ENCODE results near the gene RTRAF.

DNA sequence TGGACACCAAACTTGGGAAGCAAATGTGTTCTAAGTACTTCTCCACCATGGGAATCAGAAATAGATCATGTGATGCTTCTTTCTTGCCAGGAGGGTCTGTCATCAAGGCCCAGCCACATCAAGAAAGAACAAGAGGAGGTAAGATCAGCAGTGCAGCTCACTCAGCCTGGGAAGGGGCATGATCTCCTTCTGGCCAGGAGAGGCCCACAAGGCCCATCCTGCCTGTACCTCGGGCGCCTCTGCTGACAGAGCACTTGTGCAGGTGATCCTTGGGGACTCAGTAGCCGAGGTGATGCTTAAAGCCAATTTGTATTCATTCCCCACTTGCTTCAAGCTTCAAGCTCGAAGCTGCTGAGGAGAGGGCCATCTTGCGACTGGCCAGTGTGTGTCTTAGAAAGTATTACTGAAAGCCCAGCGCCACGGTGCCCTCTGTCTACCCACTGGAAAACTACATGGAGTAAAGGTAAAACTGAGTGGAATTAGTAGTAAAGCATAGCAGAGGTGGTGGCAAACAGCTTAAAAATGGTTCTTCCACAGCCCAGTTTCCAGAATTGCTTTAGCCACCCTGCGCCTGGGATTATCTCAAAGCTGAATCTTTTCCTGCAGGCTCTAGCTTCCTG lies 26.2 kb downstream of the RTRAF start:
- TF ChIP-seq, protein P1, sequence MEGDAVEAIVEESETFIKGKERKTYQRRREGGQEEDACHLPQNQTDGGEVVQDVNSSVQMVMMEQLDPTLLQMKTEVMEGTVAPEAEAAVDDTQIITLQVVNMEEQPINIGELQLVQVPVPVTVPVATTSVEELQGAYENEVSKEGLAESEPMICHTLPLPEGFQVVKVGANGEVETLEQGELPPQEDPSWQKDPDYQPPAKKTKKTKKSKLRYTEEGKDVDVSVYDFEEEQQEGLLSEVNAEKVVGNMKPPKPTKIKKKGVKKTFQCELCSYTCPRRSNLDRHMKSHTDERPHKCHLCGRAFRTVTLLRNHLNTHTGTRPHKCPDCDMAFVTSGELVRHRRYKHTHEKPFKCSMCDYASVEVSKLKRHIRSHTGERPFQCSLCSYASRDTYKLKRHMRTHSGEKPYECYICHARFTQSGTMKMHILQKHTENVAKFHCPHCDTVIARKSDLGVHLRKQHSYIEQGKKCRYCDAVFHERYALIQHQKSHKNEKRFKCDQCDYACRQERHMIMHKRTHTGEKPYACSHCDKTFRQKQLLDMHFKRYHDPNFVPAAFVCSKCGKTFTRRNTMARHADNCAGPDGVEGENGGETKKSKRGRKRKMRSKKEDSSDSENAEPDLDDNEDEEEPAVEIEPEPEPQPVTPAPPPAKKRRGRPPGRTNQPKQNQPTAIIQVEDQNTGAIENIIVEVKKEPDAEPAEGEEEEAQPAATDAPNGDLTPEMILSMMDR (IDR thresholded peaks at IDR 0.05) = peak; percentile 74
- no peak for TF ChIP-seq ZFX (IDR thresholded peaks at IDR 0.05; ENCODE audit: borderline replicate concordance)
